HL-60/S4 treated with retinoic acid at 250 ng/mL for 4 days and 3 days (cell line): ENCODE data around the gene TASOR2.

Source experiments
- in situ Hi-C: fragments of 300-500 bp; cut with MboI; formaldehyde crosslinking; loops from 2 replicates; pipeline ENCODE4 v1.7.0; 2022; ENCODE audit warnings: low sequenced_read_pairs

Gene TASOR2

DNA sequence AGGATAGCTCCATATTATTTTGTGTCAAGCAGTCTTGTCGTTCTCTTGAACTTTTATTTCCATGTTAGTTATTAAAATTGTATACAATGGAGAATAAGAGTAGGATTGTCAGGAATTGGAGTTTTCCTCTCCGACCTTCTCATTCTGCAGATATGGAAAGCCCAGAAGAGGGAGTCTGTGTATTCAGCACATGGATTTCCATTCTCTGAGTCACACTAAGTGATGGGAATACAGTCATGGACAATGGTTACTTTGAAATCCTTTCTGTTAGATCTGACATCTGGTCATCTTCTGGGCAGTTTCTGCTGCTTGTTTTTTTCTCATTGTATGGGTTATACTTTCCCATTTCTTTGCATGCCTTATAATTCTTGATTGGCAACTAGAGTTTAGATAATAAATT, 5.0 kb upstream of the TASOR2 start:
- in situ Hi-C loops: no loop called here

DNA sequence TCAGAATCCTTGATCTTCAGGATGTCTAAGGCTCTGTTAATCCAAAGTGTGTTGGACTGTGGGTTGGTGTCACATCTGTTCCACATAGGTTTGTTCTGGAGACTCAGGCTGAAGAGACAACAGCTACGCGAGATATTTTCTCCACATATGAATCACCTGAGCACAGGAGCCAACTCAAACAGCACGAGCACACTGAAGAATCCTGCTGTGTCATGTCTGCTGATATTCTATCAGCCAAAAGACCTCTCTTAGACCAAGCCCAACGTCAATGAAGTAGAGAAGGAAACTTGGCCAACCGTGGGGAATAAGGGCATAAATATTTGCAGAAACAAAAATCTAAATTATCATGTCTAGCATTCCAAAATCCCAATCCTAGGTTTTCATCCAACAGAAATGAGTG, 2.7 kb upstream of the TASOR2 start:
- in situ Hi-C loops: no loop called here

DNA sequence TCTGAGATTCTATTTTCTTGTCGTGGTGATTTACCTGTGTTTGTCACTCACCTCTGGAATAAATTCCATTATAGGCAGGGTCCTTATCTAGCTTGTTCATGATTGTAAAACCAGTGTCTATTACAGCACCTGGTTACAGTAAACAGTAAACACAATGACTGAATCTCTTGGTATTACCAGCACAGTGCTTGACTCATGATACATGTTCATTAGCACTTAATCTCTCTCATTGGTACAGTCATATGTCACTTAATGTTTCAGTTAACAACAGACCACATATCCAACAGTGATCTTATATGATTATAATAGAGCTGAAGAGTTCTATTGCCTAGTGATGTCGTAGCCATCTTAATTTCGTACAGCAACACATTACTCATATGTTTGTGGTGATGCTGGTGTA, 1.6 kb upstream of the TASOR2 start:
- in situ Hi-C loops: no loop called here

DNA sequence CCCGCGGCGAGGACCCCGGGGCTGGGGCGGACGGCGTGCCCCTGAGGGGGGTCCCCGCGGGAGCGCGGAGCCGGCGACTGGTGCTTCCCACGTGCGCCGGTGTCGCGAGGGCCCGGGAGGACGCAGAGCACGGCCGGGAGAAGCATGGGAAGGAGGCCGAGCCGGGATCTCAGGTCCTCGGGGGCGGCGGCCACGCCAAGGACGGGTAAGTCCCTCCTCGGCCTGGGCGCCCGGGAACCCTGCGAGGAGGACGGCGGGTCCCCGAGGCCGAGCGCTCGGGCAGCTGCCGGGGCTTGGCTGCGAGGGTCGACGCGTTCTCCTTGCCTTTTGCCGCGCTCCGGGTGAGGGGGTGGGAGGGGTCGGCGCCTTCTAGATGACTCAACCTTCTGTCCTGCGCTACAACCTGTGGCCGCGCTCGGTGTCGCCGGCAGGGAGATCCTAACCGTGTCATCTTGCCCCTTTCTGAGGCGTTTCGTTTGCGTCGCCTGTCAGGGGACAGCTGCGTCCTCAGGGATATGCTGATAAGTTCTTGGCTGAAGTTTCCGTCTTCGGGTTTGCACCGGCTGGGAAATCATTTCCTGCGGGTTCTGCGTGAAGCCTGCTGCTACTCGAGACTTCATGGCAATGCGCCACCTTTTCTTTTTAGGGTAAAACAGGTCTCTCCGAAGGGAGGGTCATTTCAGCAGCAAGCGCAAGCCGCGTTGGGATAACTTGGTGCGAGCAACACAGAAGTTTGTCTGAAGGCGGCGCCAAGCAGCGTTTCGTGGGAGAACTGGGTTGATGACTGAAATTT, 529 bp downstream of the TASOR2 start:
- in situ Hi-C loops: no loop called here

GRCh38 chr10:5685764-5686240, 1.2 kb downstream of the TASOR2 start:
- in situ Hi-C loops: no loop called here

DNA sequence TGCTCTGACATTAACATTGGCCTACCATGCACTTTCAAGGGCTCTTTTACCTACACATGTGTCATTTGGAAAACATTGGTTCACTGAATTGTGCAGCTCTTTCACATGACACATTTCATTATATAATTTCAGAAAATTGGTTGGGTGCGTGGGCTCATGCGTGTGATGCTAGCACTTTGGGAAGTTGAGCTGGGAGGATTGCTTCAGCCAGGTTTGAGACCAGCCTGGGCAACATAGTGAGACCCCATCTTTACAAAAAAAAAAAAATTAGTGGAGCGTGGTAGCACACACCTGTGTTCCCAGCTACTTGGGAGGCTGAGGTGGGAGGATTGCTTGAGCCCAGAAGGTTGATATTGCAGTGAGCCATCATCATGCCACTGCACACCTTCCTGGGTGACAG, 3.9 kb downstream of the TASOR2 start:
- in situ Hi-C loops: no loop called here

DNA sequence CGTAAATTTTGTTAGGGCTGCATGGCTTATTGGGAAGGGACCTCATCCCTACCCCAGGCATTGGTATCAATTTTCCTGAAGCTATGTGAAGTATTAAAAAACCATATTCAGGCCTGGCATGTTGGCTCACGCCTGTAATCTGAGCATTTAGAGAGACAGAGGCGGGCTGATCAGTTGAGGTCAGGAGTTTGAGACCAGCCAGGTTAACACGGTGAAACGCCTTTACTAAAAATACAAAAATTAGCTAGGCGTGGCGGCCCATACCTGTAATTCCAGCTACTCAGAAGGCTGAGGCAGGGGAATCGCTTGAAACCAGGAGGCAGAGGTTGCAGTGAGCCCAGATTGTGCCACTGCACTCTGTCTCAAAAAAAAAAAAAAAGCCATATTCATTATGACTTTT, 7.1 kb downstream of the TASOR2 start:
- in situ Hi-C loops: no loop called here

- in situ Hi-C loops: no loop called here
Measured at GRCh38 chr10:5692461-5693358, 8.1 kb downstream of the TASOR2 start.

GRCh38 chr10:5694573-5694972, 9.9 kb downstream of the TASOR2 start:
- in situ Hi-C loops: no loop called here

DNA sequence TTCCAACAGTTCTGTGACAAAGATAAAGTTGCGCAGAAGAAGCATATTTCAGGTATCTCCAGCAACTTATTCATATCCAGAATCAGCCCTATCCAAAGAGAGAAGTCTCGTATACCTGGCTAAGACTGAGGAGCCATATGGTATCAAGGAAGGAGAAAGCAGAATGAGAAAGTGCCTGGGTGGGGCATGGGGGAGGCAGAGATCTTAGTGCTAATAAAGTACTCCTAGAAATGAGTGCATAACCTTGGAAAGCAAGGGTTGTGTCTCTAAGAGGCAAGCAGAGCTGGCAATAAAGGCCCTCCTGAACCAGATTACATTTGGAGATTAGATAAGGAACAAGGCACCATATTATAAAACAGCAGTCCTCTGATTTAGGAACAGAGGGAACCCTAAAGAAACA, 12.7 kb downstream of the TASOR2 start:
- in situ Hi-C loops: no loop called here

GRCh38 chr10:5698062-5698461, 13.4 kb downstream of the TASOR2 start:
- in situ Hi-C loops: no loop called here

- in situ Hi-C loops: no loop called here
Measured at GRCh38 chr10:5708356-5708755, 23.7 kb downstream of the TASOR2 start.

GRCh38 chr10:5709865-5710264, 25.2 kb downstream of the TASOR2 start:
- in situ Hi-C loops: no loop called here

GRCh38 chr10:5710859-5711258, 26.2 kb downstream of the TASOR2 start:
- in situ Hi-C loops: no loop called here

GRCh38 chr10:5711642-5712041, 27.0 kb downstream of the TASOR2 start:
- in situ Hi-C loops: no loop called here

DNA sequence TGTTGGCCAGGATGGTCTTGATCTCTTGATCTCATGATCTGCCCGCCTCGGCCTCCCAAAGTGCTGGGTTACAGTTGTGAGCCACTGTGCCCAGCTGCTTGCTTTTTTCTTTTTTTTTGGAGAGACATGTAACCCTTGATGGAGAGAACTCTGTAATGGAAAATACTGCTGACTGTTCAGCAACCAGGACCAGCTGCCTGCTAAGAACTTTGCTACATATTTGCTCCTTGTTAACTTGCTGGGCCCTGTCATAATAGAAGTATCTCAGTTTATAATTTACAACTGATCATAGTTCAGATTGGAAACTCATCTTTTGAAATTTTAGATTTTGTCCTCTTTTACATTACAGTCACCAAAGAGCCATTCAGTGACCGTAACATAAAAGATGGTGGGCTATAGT, 34.9 kb downstream of the TASOR2 start:
- in situ Hi-C loops: no loop called here

DNA sequence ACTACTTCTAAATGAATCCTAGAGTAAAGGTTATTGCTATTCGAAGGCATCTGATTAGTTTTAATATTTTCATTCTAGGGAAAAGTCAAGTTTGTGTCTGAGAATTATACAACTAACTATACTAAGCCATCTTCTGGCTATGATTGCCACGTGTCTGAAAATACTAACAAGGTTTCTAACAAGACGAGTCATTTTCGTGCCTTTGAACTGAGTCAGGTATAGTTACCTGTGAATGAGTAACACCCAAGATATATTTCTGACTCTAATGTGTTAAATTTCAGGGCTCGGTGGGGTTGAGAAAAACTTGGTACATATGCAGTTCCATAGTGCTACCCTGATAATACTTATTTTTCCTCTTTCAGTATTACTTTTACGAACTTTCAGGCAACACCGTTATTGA, 35.5 kb downstream of the TASOR2 start:
- in situ Hi-C loops: no loop called here

DNA sequence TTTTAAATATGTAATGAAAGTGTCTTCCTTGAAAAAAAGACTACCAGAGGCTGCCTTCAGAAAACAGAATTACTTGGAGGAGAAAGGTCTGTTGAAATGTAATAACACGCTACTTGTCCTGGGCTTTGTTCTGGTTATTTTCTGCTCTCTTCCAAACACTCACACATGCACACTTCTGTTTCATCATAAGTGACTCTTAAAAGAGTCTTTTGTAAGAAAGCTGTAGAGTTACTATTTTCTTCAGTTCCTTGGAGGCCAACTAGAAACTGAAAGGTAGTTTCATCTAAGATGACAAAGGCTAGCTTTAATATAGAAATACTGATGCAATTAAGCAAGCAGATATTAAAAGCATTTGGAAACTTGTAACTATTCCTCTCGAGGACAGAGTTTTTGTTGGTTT, 39.1 kb downstream of the TASOR2 start:
- in situ Hi-C loops: no loop called here

DNA sequence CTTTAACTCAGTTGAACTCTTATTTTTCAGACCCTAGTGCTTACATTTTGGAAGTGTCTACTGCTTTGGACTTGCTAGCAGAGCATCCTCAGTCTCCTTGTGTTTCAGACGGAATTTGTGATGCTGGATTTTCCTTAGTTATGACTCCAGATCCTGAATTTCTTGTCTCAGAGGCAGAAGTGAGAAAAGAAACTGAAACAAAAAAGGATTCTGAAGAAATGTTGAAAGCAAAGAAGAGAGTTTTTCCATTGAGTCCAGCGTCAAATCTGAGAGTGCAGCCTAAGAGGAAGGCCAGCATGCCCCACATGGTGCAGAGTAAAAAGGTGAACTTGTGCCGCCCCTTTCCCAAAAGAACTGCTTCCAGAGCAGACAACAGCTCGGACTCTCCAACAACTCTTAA, 46.1 kb downstream of the TASOR2 start:
- in situ Hi-C loops: no loop called here

DNA sequence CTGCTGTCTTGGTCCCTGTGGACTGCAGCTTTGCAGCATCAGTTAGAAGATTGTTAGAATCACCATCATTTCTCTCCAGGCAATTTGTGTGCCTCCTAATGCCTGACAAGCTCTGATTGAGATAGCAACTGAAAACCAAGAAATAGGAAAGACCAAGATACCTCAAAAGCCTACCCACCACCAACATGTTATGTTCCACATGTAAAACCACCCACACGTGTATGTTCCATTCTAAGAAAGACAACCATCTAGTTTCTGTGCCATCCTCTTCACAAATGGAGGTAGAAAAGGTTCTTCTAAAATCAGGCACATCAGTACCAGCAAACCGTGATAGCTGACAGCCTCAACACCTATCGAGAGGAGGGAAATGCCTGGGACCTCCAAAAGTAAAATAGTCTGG, 46.9 kb downstream of the TASOR2 start:
- in situ Hi-C loops: no loop called here

DNA sequence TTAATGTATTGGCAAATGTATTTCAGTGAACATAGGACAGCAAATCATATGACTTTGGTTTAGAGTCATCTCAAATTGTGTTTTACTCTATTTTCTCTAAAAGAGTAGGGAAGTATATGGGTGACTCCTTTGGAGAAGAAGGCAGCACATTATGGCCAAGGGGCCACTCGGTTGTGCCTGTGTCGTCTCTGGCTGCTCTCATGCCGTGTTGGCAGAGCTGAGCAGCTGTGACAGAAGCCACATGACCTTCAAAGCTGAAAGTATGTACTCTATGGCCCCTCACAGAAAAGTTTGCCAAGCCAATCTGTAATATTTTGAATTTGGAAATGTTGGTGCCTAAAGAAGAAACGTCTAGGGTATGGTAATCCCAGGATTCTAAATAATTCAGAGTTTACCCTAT, 47.5 kb downstream of the TASOR2 start:
- in situ Hi-C loops: no loop called here
